GM18508 (cell line): ENCODE measurements around the gene LRP3.
"Not testable (repeated sequence)": the region's sequence is repeated elsewhere in the genome, so short reads cannot be mapped to it uniquely, and the experiment has no call there.

Experiments used
- ATAC-seq: cut with Tn5 transposase; IDR thresholded peaks from one replicate; pipeline ENCODE4 v1.9.1; 2021; ENCODE audit warnings: moderate number of reproducible peaks; ENCODE audit not compliant: insufficient read depth, unreplicated experiment

The LRP3 gene

GRCh38 chr19:33175156-33175782, 18.9 kb upstream of the LRP3 start:
- no peak for ATAC-seq

GRCh38 chr19:33175886-33176669, 18.1 kb upstream of the LRP3 start:
- ATAC-seq: no peak

GRCh38 chr19:33176670-33177416, 17.3 kb upstream of the LRP3 start:
- ATAC-seq: peak; percentile 74

GRCh38 chr19:33177417-33177979, 16.6 kb upstream of the LRP3 start:
- no peak for ATAC-seq

- no peak for ATAC-seq
These were observed 7.5 kb upstream of the LRP3 start for GRCh38 chr19:33186431-33187182.

- ATAC-seq: no peak
These were observed 7.0 kb upstream of the LRP3 start for GRCh38 chr19:33187183-33187540.

- no peak for ATAC-seq
These were observed 4.7 kb upstream of the LRP3 start for GRCh38 chr19:33189453-33189852.

- ATAC-seq: not testable (repeated sequence)
These were observed 3.0 kb upstream of the LRP3 start for GRCh38 chr19:33191092-33191491.

GRCh38 chr19:33191501-33191900, 2.6 kb upstream of the LRP3 start:
- no peak for ATAC-seq

- no peak for ATAC-seq
These were observed 2.1 kb upstream of the LRP3 start for GRCh38 chr19:33192010-33192409.

- ATAC-seq: no peak
These were observed 763 bp upstream of the LRP3 start for GRCh38 chr19:33193269-33193864.

- no peak for ATAC-seq
These were observed 379 bp downstream of the LRP3 start for GRCh38 chr19:33194532-33194885.

- no peak for ATAC-seq
These were observed 935 bp downstream of the LRP3 start for GRCh38 chr19:33194886-33195644.

- ATAC-seq: no peak
These were observed 1.7 kb downstream of the LRP3 start for GRCh38 chr19:33195645-33196347.

- no peak for ATAC-seq
These were observed 2.5 kb downstream of the LRP3 start for GRCh38 chr19:33196446-33197193.

- no peak for ATAC-seq
These were observed 3.5 kb downstream of the LRP3 start for GRCh38 chr19:33197591-33198000.

GRCh38 chr19:33198169-33198568, 4.0 kb downstream of the LRP3 start:
- no peak for ATAC-seq
